Measurements from ENCODE around the gene PITHD1.

GRCh38 chr1:23742670-23743286, 35.4 kb upstream of the PITHD1 start:
- no peak for TF ChIP-seq EZH2phosphoT487 (IDR thresholded peaks at IDR 0.05)
- TF ChIP-seq CTCF (IDR thresholded peaks at IDR 0.05), result no peak

Data from neural progenitor cell (in vitro differentiated cells).